Gastrocnemius medialis (tissue), 4 donors: ENCODE results near the gene SH2D6. TPM values are rescaled to one million over a fixed set of nuclear protein-coding genes. Genes with fewer than 3 reads are reported as not detected.
A peak's percentile ranks its signal among the peaks of the same experiment; 100 is the strongest.
"Not testable (repeated sequence)": the region's sequence is repeated elsewhere in the genome, so short reads cannot be mapped to it uniquely, and the experiment has no call there.

Source experiments
- ATAC-seq, 2 donors: fragments of 150-250 bp; one replicate each; pipeline ENCODE4 v1.9.1; 2016
- DNase-seq, 2 donors: peaks; one replicate each; pipeline ENCODE4 v3.0.0-alpha.2; 2019
- H3K27ac ChIP-seq, 4 donors: fragments of 200-600 bp; sonication (generic); 1 replicate in 1 of 4; 2 replicates in 3 of 4; pipeline ENCODE4 v1.5.1; 2016 to 2018; ENCODE audit warnings: mild to moderate bottlenecking in 2 of 4, moderate library complexity in 1 of 4
- H3K27me3 ChIP-seq, 3 donors: fragments of 200-600 bp; sonication (generic) in 2 of 3; 1 replicate in 1 of 3; 2 replicates in 2 of 3; pipeline versions ENCODE4 v1.5.1 to v1.6.0; 2016 to 2019; ENCODE audit warnings: mild to moderate bottlenecking in 1 of 3, moderate library complexity in 1 of 3
- H3K36me3 ChIP-seq, 2 donors: fragments of 200-600 bp; sonication (generic) in 1 of 2; one replicate each; pipeline ENCODE4 v1.5.1; 2017 to 2018
- H3K4me1 ChIP-seq, 2 donors: fragments of 200-600 bp; sonication (generic) in 1 of 2; one replicate each; pipeline ENCODE4 v1.5.1; 2016 to 2017; ENCODE audit warnings: mild to moderate bottlenecking in 2 of 2
- H3K4me3 ChIP-seq, 4 donors: fragments of 200-600 bp; sonication (generic) in 3 of 4; 1 replicate in 1 of 4; 2 replicates in 3 of 4; pipeline ENCODE4 v1.5.1; 2016 to 2019; ENCODE audit warnings: mild to moderate bottlenecking in 2 of 4
- H3K9me3 ChIP-seq, 3 donors: fragments of 200-600 bp; sonication (generic) in 2 of 3; 1 replicate in 1 of 3; 2 replicates in 2 of 3; pipeline ENCODE4 v1.5.1; 2016 to 2019
- CTCF ChIP-seq, 5 experiments: fragments of 450-650 bp in 3 of 5; fragments of 200-600 bp in 2 of 5; sonication (generic) in 2 of 5; IDR thresholded peaks in 4 of 5; conservative IDR thresholded peaks in 1 of 5; 1 replicate in 4 of 5; 2 replicates in 1 of 5; pipeline ENCODE4 v1.5.1; 2016 to 2019; ENCODE audit warnings: antibody characterized with exemption in 5 of 5, mild to moderate bottlenecking in 3 of 5, moderate library complexity in 3 of 5
- POLR2A ChIP-seq, 2 donors: fragments of 450-650 bp; IDR thresholded peaks; one replicate each; pipeline ENCODE4 v1.6.1; 2017; ENCODE audit warnings: antibody characterized with exemption in 2 of 2, mild to moderate bottlenecking in 2 of 2, moderate library complexity in 2 of 2
- in situ Hi-C, 4 donors: fragments of 200-750 bp; cut with MboI; loops; one replicate each; pipeline versions ENCODE4 v1.15.0 to v1.8.0; 2017; ENCODE audit warnings: low sequenced_read_pairs in 4 of 4
- intact Hi-C: fragments of 100-400 bp; cut with DNase I; formaldehyde crosslinking; loops from one replicate; pipeline ENCODE4 v1.15.1; 2023; ENCODE audit warnings: low total_unique reads
- total RNA-seq, 4 donors: library from RNA; depleted of rRNA; stranded (reverse); fragments of >200 nt; gene quantifications; one replicate each; pipeline versions ENCODE4 v1.1.0 to v1.2.3, GENCODE V29; 2016

SH2D6 gene
- total RNA-seq, 4 donors from 2014 or later = 3.5 TPM; not detected in 3

- H3K27me3 ChIP-seq, H3K4me3 ChIP-seq, in situ Hi-C loops, H3K9me3 ChIP-seq: not testable (repeated sequence)
- TF ChIP-seq POLR2A (IDR thresholded peaks at IDR 0.05) = peak in 1 of 2 donors; percentile 23
- peak overlapping the region; percentile 71 to 83 (median 77) for H3K27ac ChIP-seq
- peaks cover 3 to 12% of the 10 kb centered on the region in 2 donors for H3K4me1 ChIP-seq
- peaks cover 0 to 61% of the 10 kb centered on the region in 2 donors for H3K36me3 ChIP-seq
- intact Hi-C loops = loop anchor here (2.0 kb wide), 1 partner anchor 28 kb away; the partner anchor contains the start of genes ELMOD3 and RETSAT
- DNase-seq (peak in 1 of 2 donors; percentile 83), ATAC-seq (peak; percentile 55 to 83)
These were observed 35.4 kb upstream of the SH2D6 start for GRCh38 chr2:85383151-85383550.

- peaks cover 3 to 12% of the 10 kb centered on the region in 2 donors for H3K4me1 ChIP-seq
- peak overlapping the region; percentile 71 to 83 (median 77) for H3K27ac ChIP-seq
- ATAC-seq = no peak
- DNase-seq = no peak
- H3K27me3 ChIP-seq = no peaks in the 10 kb centered on the region
- no peaks in the 10 kb centered on the region for H3K9me3 ChIP-seq
- intact Hi-C loops (loop anchor here (2.0 kb wide), 1 partner anchor 29 kb away; the partner anchor contains the start of genes ELMOD3 and RETSAT), in situ Hi-C loops (no loop called here)
- TF ChIP-seq POLR2A (IDR thresholded peaks at IDR 0.05) = no peak
- TF ChIP-seq CTCF (IDR thresholded peaks at IDR 0.05 in 4 of 5, conservative IDR thresholded peaks at IDR 0.05 in 1 of 5) = no peak
- H3K36me3 ChIP-seq = peaks cover 0 to 62% of the 10 kb centered on the region in 2 donors
- H3K4me3 ChIP-seq = no peak overlapping the region
These were observed 34.7 kb upstream of the SH2D6 start for GRCh38 chr2:85383850-85384249.

- Histone ChIP-seq H3K9me3 (no peaks in the 10 kb centered on the region), H3K27me3 (no peaks in the 10 kb centered on the region), H3K27ac (peak overlapping the region in 2 of 4 donors; percentile 8 to 83), H3K4me3 (no peak overlapping the region), H3K4me1 (peaks cover 3 to 12% of the 10 kb centered on the region in 2 donors), H3K36me3 (peaks cover 0 to 59% of the 10 kb centered on the region in 2 donors)
- intact Hi-C loops = no loop called here
- in situ Hi-C loops = no loop called here
- no peak for ATAC-seq
- DNase-seq = no peak
- TF ChIP-seq POLR2A (IDR thresholded peaks at IDR 0.05) (no peak), CTCF (IDR thresholded peaks at IDR 0.05 in 4 of 5, conservative IDR thresholded peaks at IDR 0.05 in 1 of 5) (no peak)
These were observed 32.8 kb upstream of the SH2D6 start for GRCh38 chr2:85385746-85386145.

- ATAC-seq (no peak), DNase-seq (no peak)
- no peak for TF ChIP-seq POLR2A (IDR thresholded peaks at IDR 0.05)
- no peak for TF ChIP-seq CTCF (IDR thresholded peaks at IDR 0.05 in 4 of 5, conservative IDR thresholded peaks at IDR 0.05 in 1 of 5)
- intact Hi-C loops = no loop called here
- in situ Hi-C loops = no loop called here
- Histone ChIP-seq H3K27ac (no peak overlapping the region), H3K4me3 (no peak overlapping the region), H3K27me3 (no peaks in the 10 kb centered on the region), H3K36me3 (peaks cover 0 to 56% of the 10 kb centered on the region in 2 donors), H3K4me1 (peaks cover 3 to 9% of the 10 kb centered on the region in 2 donors), H3K9me3 (no peaks in the 10 kb centered on the region)
These were observed 30.8 kb upstream of the SH2D6 start for GRCh38 chr2:85387754-85388153.

- Histone ChIP-seq H3K4me1 (peaks cover 5 to 8% of the 10 kb centered on the region in 2 donors), H3K4me3 (no peak overlapping the region), H3K27me3 (no peaks in the 10 kb centered on the region), H3K9me3 (no peaks in the 10 kb centered on the region), H3K27ac (no peak overlapping the region), H3K36me3 (peaks cover 0 to 56% of the 10 kb centered on the region in 2 donors)
- ATAC-seq = no peak
- peak in 1 of 2 donors; percentile 8 for DNase-seq
- in situ Hi-C loops = no loop called here
- intact Hi-C loops = no loop called here
- no peak for TF ChIP-seq CTCF (IDR thresholded peaks at IDR 0.05 in 4 of 5, conservative IDR thresholded peaks at IDR 0.05 in 1 of 5)
- no peak for TF ChIP-seq POLR2A (IDR thresholded peaks at IDR 0.05)
These were observed 29.5 kb upstream of the SH2D6 start for GRCh38 chr2:85388878-85389538.
